Neural progenitor cell (in vitro differentiated cells): ENCODE data around the gene JRKL. TPM values are rescaled to one million over a fixed set of nuclear protein-coding genes. Genes with fewer than 3 reads are reported as not detected.

Source experiments
- DNase-seq: peaks from one replicate; pipeline ENCODE4 v3.0.0-alpha.2; 2016; ENCODE audit warnings: low spot score
- H2AFZ ChIP-seq: fragments of 200-600 bp; sonication (generic); replicated peaks from 2 replicates; pipeline ENCODE4 v1.6.1; 2016; ENCODE audit warnings: antibody characterized with exemption
- H3F3A ChIP-seq: fragments of 200-600 bp; sonication (generic); 2 replicates; pipeline ENCODE4 v1.6.1; 2016; ENCODE audit warnings: antibody characterized with exemption, low read depth
- H3K27ac ChIP-seq: fragments of 200-600 bp; sonication (generic); 2 replicates; pipeline ENCODE4 v1.5.1; 2016; ENCODE audit warnings: mild to moderate bottlenecking
- H3K27me3 ChIP-seq: fragments of 200-600 bp; sonication (generic); 2 replicates; pipeline ENCODE4 v1.6.1; 2016; ENCODE audit warnings: mild to moderate bottlenecking, moderate library complexity
- H3K36me3 ChIP-seq: fragments of 200-600 bp; sonication (generic); 2 replicates; pipeline ENCODE4 v1.5.1; 2016
- H3K4me1 ChIP-seq: fragments of 200-600 bp; sonication (generic); 2 replicates; pipeline ENCODE4 v1.6.1; 2016; ENCODE audit warnings: mixed run types
- H3K4me2 ChIP-seq: fragments of 200-600 bp; sonication (generic); 2 replicates; pipeline ENCODE4 v1.6.1; 2016
- H3K4me3 ChIP-seq: fragments of 200-600 bp; sonication (generic); 2 replicates; pipeline ENCODE4 v1.5.1; 2016
- H3K79me2 ChIP-seq: fragments of 200-600 bp; sonication (generic); 2 replicates; pipeline ENCODE4 v1.6.1; 2016; ENCODE audit warnings: low read depth
- H3K9ac ChIP-seq: fragments of 200-600 bp; sonication (generic); 2 replicates; pipeline ENCODE4 v1.6.1; 2016
- H3K9me3 ChIP-seq: fragments of 200-600 bp; sonication (generic); 2 replicates; pipeline ENCODE4 v1.5.1; 2016; ENCODE audit warnings: low read depth
- H4K20me1 ChIP-seq: fragments of 200-600 bp; sonication (generic); 2 replicates; pipeline ENCODE4 v1.6.1; 2016; ENCODE audit warnings: low read depth
- H3K27ac Mint-ChIP-seq: 3 replicates; pipeline ENCODE4 v1.8.0; 2021; ENCODE audit warnings: mixed read lengths
- H3K27me3 Mint-ChIP-seq: 2 replicates; pipeline ENCODE4 v1.8.0; 2022; ENCODE audit warnings: low read depth, mild to moderate bottlenecking, inconsistent platforms, moderate library complexity, mixed read lengths; ENCODE audit not compliant: insufficient read depth
- H3K36me3 Mint-ChIP-seq: 3 replicates; pipeline ENCODE4 v1.8.0; 2021; ENCODE audit warnings: mixed read lengths
- H3K4me1 Mint-ChIP-seq: 3 replicates; pipeline ENCODE4 v1.8.0; 2021; ENCODE audit warnings: mixed read lengths
- H3K4me3 Mint-ChIP-seq: 3 replicates; pipeline ENCODE4 v1.8.0; 2021; ENCODE audit warnings: mild to moderate bottlenecking, moderate library complexity, mixed read lengths
- H3K9me3 Mint-ChIP-seq: 3 replicates; pipeline ENCODE4 v1.8.0; 2020; ENCODE audit warnings: mixed read lengths
- EZH2 ChIP-seq: fragments of 200-600 bp; sonication (generic); IDR thresholded peaks from 2 replicates; pipeline ENCODE4 v1.6.1; 2017; ENCODE audit warnings: antibody characterized with exemption, mild to moderate bottlenecking, moderate library complexity
- EZH2phosphoT487 ChIP-seq: fragments of 200-600 bp; sonication (generic); IDR thresholded peaks from 2 replicates; pipeline ENCODE4 v1.6.1; 2017; ENCODE audit warnings: antibody characterized with exemption
- total RNA-seq: library from RNA; depleted of rRNA; stranded (reverse); fragments of >200 nt; gene quantifications from 2 replicates; pipeline ENCODE4 v1.2.3, GENCODE V29; 2015; ENCODE audit warnings: low replicate concordance
- TF ChIP-seq, protein P1 (sequence below): fragments of 200-600 bp; sonication (generic); IDR thresholded peaks from 2 replicates; pipeline ENCODE4 v1.5.1; 2017; ENCODE audit warnings: antibody characterized with exemption, mild to moderate bottlenecking

JRKL gene
- 8.4 and 13.4 TPM in 2 replicates for total RNA-seq

DNA sequence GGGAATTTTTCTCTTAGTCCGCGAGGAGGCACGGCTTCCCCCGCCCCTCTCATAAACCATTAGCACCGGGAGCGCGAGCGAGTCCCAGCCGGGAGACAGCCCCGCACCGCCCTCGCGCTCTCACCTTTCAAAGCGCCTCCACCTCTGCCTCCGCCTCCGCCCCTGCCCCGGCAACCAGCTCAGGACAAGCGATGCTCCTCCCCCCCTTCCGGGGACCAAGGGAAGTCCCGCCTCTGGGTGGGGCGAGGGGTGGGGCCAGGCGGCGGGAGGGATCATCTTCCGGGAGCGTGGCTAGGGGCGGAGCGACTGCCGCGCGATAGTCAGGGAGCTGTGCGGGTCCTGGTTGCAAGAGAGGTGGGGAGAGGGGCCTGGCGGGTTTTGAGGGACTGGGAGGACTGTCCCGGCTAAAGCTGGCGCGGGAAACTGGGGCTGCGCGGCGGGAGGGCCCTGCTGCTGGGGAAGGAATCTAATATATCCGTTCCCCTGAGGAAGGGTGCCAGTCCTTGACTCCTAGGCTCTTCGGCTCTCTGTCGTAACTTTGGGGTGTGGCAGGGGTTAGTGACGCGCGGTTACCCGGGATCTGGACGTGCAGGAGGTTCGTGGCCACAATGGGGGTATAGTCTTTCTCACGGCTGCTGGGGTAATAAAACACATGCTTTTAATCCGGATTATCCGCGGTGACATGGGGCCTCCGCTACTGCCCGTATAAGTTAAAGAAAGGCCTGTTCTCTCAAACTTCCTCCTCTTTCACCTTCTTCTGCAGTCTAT is at the start of gene JRKL, which contains the start of gene CCDC82:
Gene JRKL, plus strand, starts transcription at position 294 of the 768 bp plus-strand sequence. CDS start 637 bp downstream, outside the sequence.
Gene CCDC82, minus strand, starts transcription at position 193 of the 768 bp plus-strand sequence. CDS start 5,165 bp downstream, outside the sequence.
- Histone ChIP-seq H3K4me2 (peak within 1 kb of the TSS; percentile 94), H4K20me1 (no peaks in the 10 kb centered on the region), H3K27ac (peak within 1 kb of the TSS; percentile 95), H3K36me3 (no peaks in the 10 kb centered on the region), H3K9me3 (no peaks in the 10 kb centered on the region), H2AFZ (peak within 1 kb of the TSS; percentile 30), H3K4me3 (peak within 1 kb of the TSS; percentile 73), H3F3A (peaks cover 32% of the 10 kb centered on the region), H3K27me3 (no peaks in the 10 kb centered on the region), H3K79me2 (peaks cover 35% of the 10 kb centered on the region), H3K4me1 (peaks cover 11% of the 10 kb centered on the region), H3K9ac (peak within 1 kb of the TSS; percentile 44)
- no peaks in the 10 kb centered on the region for H3K27me3 Mint-ChIP-seq
- H3K9me3 Mint-ChIP-seq = peaks cover 16% of the 10 kb centered on the region
- H3K4me3 Mint-ChIP-seq = peak within 1 kb of the TSS; percentile 96
- peak within 1 kb of the TSS; percentile 98 for H3K27ac Mint-ChIP-seq
- peaks cover 22% of the 10 kb centered on the region for H3K36me3 Mint-ChIP-seq
- H3K4me1 Mint-ChIP-seq = peaks cover 24% of the 10 kb centered on the region
- no peak for TF ChIP-seq EZH2phosphoT487
- TF ChIP-seq, protein P1, sequence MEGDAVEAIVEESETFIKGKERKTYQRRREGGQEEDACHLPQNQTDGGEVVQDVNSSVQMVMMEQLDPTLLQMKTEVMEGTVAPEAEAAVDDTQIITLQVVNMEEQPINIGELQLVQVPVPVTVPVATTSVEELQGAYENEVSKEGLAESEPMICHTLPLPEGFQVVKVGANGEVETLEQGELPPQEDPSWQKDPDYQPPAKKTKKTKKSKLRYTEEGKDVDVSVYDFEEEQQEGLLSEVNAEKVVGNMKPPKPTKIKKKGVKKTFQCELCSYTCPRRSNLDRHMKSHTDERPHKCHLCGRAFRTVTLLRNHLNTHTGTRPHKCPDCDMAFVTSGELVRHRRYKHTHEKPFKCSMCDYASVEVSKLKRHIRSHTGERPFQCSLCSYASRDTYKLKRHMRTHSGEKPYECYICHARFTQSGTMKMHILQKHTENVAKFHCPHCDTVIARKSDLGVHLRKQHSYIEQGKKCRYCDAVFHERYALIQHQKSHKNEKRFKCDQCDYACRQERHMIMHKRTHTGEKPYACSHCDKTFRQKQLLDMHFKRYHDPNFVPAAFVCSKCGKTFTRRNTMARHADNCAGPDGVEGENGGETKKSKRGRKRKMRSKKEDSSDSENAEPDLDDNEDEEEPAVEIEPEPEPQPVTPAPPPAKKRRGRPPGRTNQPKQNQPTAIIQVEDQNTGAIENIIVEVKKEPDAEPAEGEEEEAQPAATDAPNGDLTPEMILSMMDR = no peak
- peak; percentile 99 for DNase-seq

DNA sequence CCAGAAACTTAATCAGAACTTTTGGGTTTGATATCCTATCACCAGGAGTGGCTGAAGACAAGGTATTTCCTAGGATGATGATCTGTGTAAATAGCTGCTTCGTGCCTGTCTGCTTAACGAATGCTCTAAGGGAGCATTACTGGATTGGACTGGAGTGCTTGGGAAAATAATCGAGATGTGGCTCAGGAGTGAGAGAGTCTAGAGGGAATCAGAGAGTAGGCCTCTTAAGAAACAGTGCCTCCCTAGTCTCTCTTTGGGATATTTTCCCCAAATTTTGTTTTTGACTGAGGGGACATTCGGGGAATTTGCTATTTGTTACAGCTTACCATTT is 49.3 kb upstream of the JRKL start:
- TF ChIP-seq EZH2 = no peak
- TF ChIP-seq, protein P1 = no peak
- TF ChIP-seq EZH2phosphoT487 = no peak
- Histone ChIP-seq H3K27ac (no peak overlapping the region), H3K27me3 (no peaks in the 10 kb centered on the region), H3K79me2 (no peaks in the 10 kb centered on the region), H3K9me3 (no peaks in the 10 kb centered on the region), H3K4me1 (peaks cover 24% of the 10 kb centered on the region), H3F3A (peaks cover 14% of the 10 kb centered on the region), H3K4me2 (no peak overlapping the region), H3K4me3 (no peak overlapping the region), H2AFZ (no peak overlapping the region), H3K9ac (no peak overlapping the region), H3K36me3 (no peaks in the 10 kb centered on the region), H4K20me1 (no peaks in the 10 kb centered on the region)
- H3K27me3 Mint-ChIP-seq = peaks cover 5% of the 10 kb centered on the region
- peaks cover 7% of the 10 kb centered on the region for H3K36me3 Mint-ChIP-seq
- H3K9me3 Mint-ChIP-seq = peaks cover 3% of the 10 kb centered on the region
- peaks cover 62% of the 10 kb centered on the region for H3K4me1 Mint-ChIP-seq
- peak overlapping the region; percentile 90 for H3K4me3 Mint-ChIP-seq
- no peak for DNase-seq
- H3K27ac Mint-ChIP-seq = no peak overlapping the region

DNA sequence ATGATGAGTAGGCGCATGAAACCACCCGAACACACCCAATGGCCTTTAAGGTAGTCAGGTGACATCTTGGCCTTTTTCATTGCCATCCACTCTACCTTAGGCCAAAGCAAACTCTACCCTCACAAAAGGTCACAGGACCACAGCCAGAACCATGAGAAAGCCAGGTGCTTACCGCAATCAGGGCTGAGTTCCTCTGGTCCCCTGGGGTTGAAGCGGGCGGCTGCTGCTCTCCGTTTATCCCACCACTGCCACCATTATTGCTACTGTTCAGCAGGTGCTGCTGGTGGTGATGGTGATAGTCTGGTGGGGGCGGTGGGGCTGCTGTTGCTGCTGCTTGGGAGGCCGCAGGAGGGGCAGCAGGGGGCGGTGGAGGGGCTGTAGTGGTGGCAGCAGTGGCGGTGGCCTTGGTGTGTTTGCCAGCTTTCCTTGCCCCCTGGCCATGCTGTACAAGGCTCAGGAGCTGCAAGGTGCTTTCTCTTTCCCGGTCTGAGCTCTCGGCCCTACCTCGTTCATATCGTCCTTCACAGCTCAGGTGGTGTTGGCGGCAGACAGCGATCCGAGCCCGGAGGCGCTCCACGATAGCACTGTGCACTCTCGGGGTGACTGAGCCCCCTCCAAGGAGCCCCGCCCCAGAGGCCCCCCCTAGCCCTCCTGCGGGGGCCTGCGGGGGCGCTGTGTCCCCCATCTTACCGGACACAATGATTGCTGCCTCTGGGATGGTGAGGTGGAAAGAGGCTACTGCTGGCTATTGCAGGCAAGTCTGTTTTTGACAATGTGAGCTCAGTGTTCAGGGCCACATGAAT is 48.4 kb upstream of the JRKL start:
- Mint-ChIP-seq H3K4me3 (peak overlapping the region; percentile 90), H3K27me3 (peaks cover 5% of the 10 kb centered on the region), H3K9me3 (peaks cover 3% of the 10 kb centered on the region), H3K4me1 (peaks cover 55% of the 10 kb centered on the region), H3K27ac (peak overlapping the region; percentile 39), H3K36me3 (peaks cover 4% of the 10 kb centered on the region)
- Histone ChIP-seq H3K4me1 (peaks cover 17% of the 10 kb centered on the region), H2AFZ (no peak overlapping the region), H3K27ac (no peak overlapping the region), H3K36me3 (no peaks in the 10 kb centered on the region), H3K4me2 (peak overlapping the region; percentile 76), H3K27me3 (no peaks in the 10 kb centered on the region), H3F3A (peaks cover 14% of the 10 kb centered on the region), H3K9me3 (no peaks in the 10 kb centered on the region), H3K79me2 (no peaks in the 10 kb centered on the region), H3K9ac (no peak overlapping the region), H4K20me1 (no peaks in the 10 kb centered on the region), H3K4me3 (peak overlapping the region; percentile 70)
- DNase-seq = no peak
- TF ChIP-seq EZH2phosphoT487 (no peak), EZH2 (no peak)
- TF ChIP-seq, protein P1 = peak; percentile 30
